Astrocyte (in vitro differentiated cells and primary cell): ENCODE results near the gene PTPN5.

ENCODE experiments used
- CTCF ChIP-seq: IDR thresholded peaks from 2 replicates; pipeline ENCODE4 v1.5.1; 2011; ENCODE audit warnings: low read depth, mild to moderate bottlenecking, inconsistent platforms, low read length, moderate library complexity; ENCODE audit not compliant: insufficient read depth
- EZH2 ChIP-seq: IDR thresholded peaks from 2 replicates; pipeline ENCODE4 v1.6.1; 2012; ENCODE audit warnings: mild to moderate bottlenecking, low read length, inconsistent platforms; ENCODE audit not compliant: insufficient read depth

GRCh38 chr11:18770479-18771125 is 21.0 kb downstream of the PTPN5 start:
- no peak for TF ChIP-seq CTCF
- TF ChIP-seq EZH2 = no peak
